ENCODE results near the gene KCNK2. TPM values are rescaled to one million over a fixed set of nuclear protein-coding genes. Genes with fewer than 3 reads are reported as not detected.

KCNK2 gene
- total and polyA plus RNA-seq, 2 donors from 2014 or later = 1.4 TPM; not detected in 1

GRCh38 chr1:215219372-215219771, 136.8 kb downstream of the KCNK2 start:
- DNase-seq (no peak), FAIRE-seq (no peak)
- intact Hi-C loops (cut with DNase I) = no loop called here
- no peak overlapping the region for H3K9ac ChIP-seq (ENCODE audit: low read length in 3 of 3)
- H3K36me3 ChIP-seq (ENCODE audit: control insufficient read depth in 2 of 3, insufficient read depth in 3 of 3, low read length in 3 of 3) = no peaks in the 10 kb centered on the region
- TF ChIP-seq CTCF (IDR thresholded peaks at IDR 0.05; ENCODE audit: borderline replicate concordance, extremely low read depth, insufficient read depth) = no peak
- no peaks in the 10 kb centered on the region for H3K27me3 ChIP-seq (ENCODE audit: control insufficient read depth, insufficient read depth, low read length)
- H3K4me3 ChIP-seq (ENCODE audit: low read length in 3 of 3) = no peak overlapping the region
- H3K27ac ChIP-seq (ENCODE audit: low read depth in 2 of 2, low read length in 2 of 2) = no peak overlapping the region
- no peaks in the 10 kb centered on the region for H3K9me3 ChIP-seq (ENCODE audit: control insufficient read depth in 2 of 3, insufficient read depth in 1 of 3, low read length in 3 of 3)
- no peaks in the 10 kb centered on the region for H3K4me1 ChIP-seq (ENCODE audit: control insufficient read depth in 2 of 3, insufficient read depth in 2 of 3, low read depth in 1 of 3, low read length in 3 of 3)

GRCh38 chr1:215220346-215220745, 137.8 kb downstream of the KCNK2 start:
- H3K4me3 ChIP-seq (ENCODE audit: low read length in 3 of 3) = no peak overlapping the region
- intact Hi-C loops (cut with DNase I) = no loop called here
- H3K27ac ChIP-seq (ENCODE audit: low read depth in 2 of 2, low read length in 2 of 2) = no peak overlapping the region
- no peaks in the 10 kb centered on the region for H3K9me3 ChIP-seq (ENCODE audit: control insufficient read depth in 2 of 3, insufficient read depth in 1 of 3, low read length in 3 of 3)
- TF ChIP-seq CTCF (IDR thresholded peaks at IDR 0.05; ENCODE audit: borderline replicate concordance, extremely low read depth, insufficient read depth) = no peak
- DNase-seq (peak in 1 of 5 donors; percentile 18), FAIRE-seq (no peak)
- H3K36me3 ChIP-seq (ENCODE audit: control insufficient read depth in 2 of 3, insufficient read depth in 3 of 3, low read length in 3 of 3) = no peaks in the 10 kb centered on the region
- H3K4me1 ChIP-seq (ENCODE audit: control insufficient read depth in 2 of 3, insufficient read depth in 2 of 3, low read depth in 1 of 3, low read length in 3 of 3) = no peaks in the 10 kb centered on the region
- H3K27me3 ChIP-seq (ENCODE audit: control insufficient read depth, insufficient read depth, low read length) = no peaks in the 10 kb centered on the region
- no peak overlapping the region for H3K9ac ChIP-seq (ENCODE audit: low read length in 3 of 3)

- intact Hi-C loops (cut with DNase I) = no loop called here
- H3K27me3 ChIP-seq (ENCODE audit: control insufficient read depth, insufficient read depth, low read length) = no peaks in the 10 kb centered on the region
- H3K36me3 ChIP-seq (ENCODE audit: control insufficient read depth in 2 of 3, insufficient read depth in 3 of 3, low read length in 3 of 3) = no peaks in the 10 kb centered on the region
- no peak overlapping the region for H3K4me3 ChIP-seq (ENCODE audit: low read length in 3 of 3)
- TF ChIP-seq CTCF (IDR thresholded peaks at IDR 0.05; ENCODE audit: borderline replicate concordance, extremely low read depth, insufficient read depth) = no peak
- no peak overlapping the region for H3K9ac ChIP-seq (ENCODE audit: low read length in 3 of 3)
- H3K27ac ChIP-seq (ENCODE audit: low read depth in 2 of 2, low read length in 2 of 2) = no peak overlapping the region
- no peaks in the 10 kb centered on the region for H3K9me3 ChIP-seq (ENCODE audit: control insufficient read depth in 2 of 3, insufficient read depth in 1 of 3, low read length in 3 of 3)
- DNase-seq (no peak), FAIRE-seq (no peak)
- H3K4me1 ChIP-seq (ENCODE audit: control insufficient read depth in 2 of 3, insufficient read depth in 2 of 3, low read depth in 1 of 3, low read length in 3 of 3) = no peaks in the 10 kb centered on the region
These were observed 144.2 kb downstream of the KCNK2 start for GRCh38 chr1:215226757-215227156.

- intact Hi-C loops (cut with DNase I) = no loop called here
- no peaks in the 10 kb centered on the region for H3K4me1 ChIP-seq (ENCODE audit: control insufficient read depth in 2 of 3, insufficient read depth in 2 of 3, low read depth in 1 of 3, low read length in 3 of 3)
- H3K9ac ChIP-seq (ENCODE audit: low read length in 3 of 3) = no peak overlapping the region
- H3K9me3 ChIP-seq (ENCODE audit: control insufficient read depth in 2 of 3, insufficient read depth in 1 of 3, low read length in 3 of 3) = no peaks in the 10 kb centered on the region
- no peak for DNase-seq
- no peak for TF ChIP-seq CTCF (IDR thresholded peaks at IDR 0.05; ENCODE audit: borderline replicate concordance, extremely low read depth, insufficient read depth)
- H3K36me3 ChIP-seq (ENCODE audit: control insufficient read depth in 2 of 3, insufficient read depth in 3 of 3, low read length in 3 of 3) = no peaks in the 10 kb centered on the region
- no peaks in the 10 kb centered on the region for H3K27me3 ChIP-seq (ENCODE audit: control insufficient read depth, insufficient read depth, low read length)
- H3K27ac ChIP-seq (ENCODE audit: low read depth in 2 of 2, low read length in 2 of 2) = no peak overlapping the region
- FAIRE-seq = no peak
- no peak overlapping the region for H3K4me3 ChIP-seq (ENCODE audit: low read length in 3 of 3)
These were observed 145.7 kb downstream of the KCNK2 start for GRCh38 chr1:215228193-215228592.

All from kidney (tissue), 14 donors.